GM23248 (cell line): ENCODE data around the gene DHX36.

ENCODE experiments used
- EZH2 ChIP-seq: fragments of 200-600 bp; sonication (generic); IDR thresholded peaks from 2 replicates; pipeline ENCODE4 v1.6.1; 2018; ENCODE audit warnings: antibody characterized with exemption, mild to moderate bottlenecking; ENCODE audit not compliant: insufficient read depth, poor library complexity, severe bottlenecking
- EZH2phosphoT487 ChIP-seq: fragments of 200-600 bp; sonication (generic); IDR thresholded peaks from 2 replicates; pipeline ENCODE4 v1.6.1; 2018; ENCODE audit warnings: antibody characterized with exemption, moderate library complexity, mild to moderate bottlenecking, low read depth; ENCODE audit not compliant: insufficient read depth

GRCh38 chr3:154290187-154290586 lies 34.1 kb downstream of the DHX36 start:
- TF ChIP-seq EZH2phosphoT487 = no peak
- no peak for TF ChIP-seq EZH2
